CD4-positive, alpha-beta T cell treated with Interferon alpha-2 for 1 hour (primary cell): Measurements from ENCODE around the gene KIF25.

Experiments
- DNase-seq, 2 donors: peaks; one replicate each; pipeline ENCODE4 v3.0.0-alpha.2; 2020 to 2022

Gene KIF25

DNA sequence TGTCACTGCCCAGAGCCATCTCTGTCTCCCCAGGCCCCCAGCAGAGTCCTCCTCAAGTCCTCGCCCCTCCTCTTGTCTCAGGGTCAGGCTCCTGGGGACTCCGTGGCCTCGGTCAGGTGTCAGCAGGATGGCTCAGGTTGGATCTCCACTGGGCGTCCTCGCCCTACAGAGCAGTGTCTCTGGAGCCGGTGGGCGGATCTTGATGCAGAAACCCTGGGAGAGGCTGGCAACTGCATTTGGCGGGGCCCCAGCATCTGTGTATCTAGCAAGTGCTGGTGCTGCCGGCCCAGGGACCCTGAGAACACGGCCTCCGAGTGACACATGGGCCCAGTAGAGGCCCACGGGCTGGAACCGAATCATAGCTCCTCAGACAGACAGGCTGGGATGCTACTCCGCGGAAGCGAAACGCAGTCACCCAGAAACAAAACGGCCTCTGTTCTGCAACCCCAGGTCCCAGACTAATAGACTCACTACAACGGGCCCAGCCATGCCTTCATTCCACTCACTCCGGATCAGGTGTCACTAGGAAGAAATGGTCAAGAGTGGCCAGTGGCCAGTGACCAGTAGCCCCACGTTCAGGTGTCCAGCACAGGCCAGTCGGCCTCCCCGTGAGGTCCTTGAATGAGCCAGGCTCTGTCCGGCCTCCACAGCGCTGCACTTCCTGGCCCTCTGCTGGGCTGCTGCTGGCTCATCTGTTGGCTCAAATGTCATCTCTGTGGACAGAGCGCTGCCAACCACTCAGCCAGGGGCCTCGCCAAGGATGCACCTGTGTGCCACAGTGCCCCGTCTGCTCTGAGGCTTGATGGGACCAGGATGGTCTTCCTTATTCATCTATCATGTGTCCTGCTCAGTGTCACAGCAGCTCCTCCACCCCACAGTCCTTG is 94.2 kb downstream of the KIF25 start:
- DNase-seq, result no peak

DNA sequence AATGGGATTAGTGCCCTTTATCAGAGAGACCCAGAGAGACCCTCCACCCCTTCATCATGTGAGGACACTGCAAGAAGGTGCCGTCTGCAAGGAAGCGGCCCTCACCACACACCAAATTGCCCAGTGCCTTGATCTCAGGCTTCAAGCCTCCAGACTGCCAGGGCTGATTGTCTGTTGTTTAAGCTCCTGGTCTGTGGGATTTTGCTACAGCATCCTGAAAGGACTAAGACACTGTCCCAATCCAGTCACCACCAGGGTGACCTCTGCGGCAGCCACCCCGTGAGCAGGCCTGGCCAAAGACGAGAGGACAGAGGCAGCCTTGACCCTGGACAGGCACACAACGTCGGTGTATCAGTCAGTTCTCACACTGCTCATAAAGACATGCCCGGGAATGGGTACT is 95.1 kb downstream of the KIF25 start:
- DNase-seq, result no peak

DNA sequence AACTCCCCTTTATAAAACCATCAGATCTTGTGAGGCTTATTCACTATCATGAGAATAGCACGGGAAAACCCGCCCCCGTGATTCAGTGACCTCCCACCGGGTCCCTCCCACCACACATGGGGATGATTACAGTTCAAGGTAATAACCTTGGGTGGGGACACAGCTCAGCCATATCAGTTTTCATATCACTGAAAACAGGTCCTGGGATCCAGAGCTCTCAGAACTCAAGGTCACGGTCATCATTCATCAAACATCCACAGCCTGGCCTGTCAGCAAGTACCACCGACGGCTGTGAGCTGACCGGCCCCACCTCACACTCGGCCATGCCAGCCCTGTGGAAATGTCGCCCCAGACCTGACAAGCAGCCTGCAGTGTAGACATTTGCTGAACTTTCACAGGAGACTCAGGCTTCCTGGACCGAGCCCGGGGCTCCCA is 95.6 kb downstream of the KIF25 start:
- no peak for DNase-seq

DNA sequence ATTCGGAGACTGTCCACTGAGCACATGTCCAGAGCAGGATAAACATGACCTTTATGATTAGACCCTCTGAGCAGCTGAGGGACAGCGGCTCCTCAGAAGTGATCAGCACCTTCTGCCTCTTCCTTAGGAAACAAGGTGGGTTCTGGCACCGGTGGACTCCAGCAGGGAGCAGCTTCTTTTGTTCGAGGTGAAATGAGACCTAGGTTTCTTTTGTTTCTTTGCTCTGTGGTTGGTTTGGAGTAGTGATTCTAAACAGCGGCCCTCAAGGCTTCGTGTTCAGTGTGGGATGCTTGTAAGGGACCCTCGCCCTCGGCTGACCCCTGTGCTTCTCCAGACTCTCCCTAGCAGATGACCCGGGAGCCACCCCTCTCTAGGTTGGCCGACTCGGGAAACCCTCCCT is 96.2 kb downstream of the KIF25 start:
- DNase-seq, result no peak
